HG03095 (cell line): ENCODE results near the gene ITGB8.
"Not testable (repeated sequence)": the region's sequence is repeated elsewhere in the genome, so short reads cannot be mapped to it uniquely, and the experiment has no call there.

Experiments
- ATAC-seq: cut with Tn5 transposase; IDR thresholded peaks from one replicate; pipeline ENCODE4 v1.9.1; 2021; ENCODE audit warnings: moderate library complexity; ENCODE audit not compliant: unreplicated experiment

Gene ITGB8

GRCh38 chr7:20330239-20330927 lies at the start of gene ITGB8:
ITGB8 (plus strand) TSS chr7:20330900; CDS start chr7:20331807, 907 bp downstream.
- ATAC-seq, result peak; percentile 55

GRCh38 chr7:20282959-20283358 lies 47.7 kb upstream of the ITGB8 start:
- no peak for ATAC-seq

GRCh38 chr7:20283385-20283784 lies 47.3 kb upstream of the ITGB8 start:
- ATAC-seq, result no peak

- ATAC-seq, result peak; percentile 55
Observed at GRCh38 chr7:20284003-20284770, 46.5 kb upstream of the ITGB8 start.

GRCh38 chr7:20284771-20285143 lies 45.9 kb upstream of the ITGB8 start:
- ATAC-seq, result no peak

- no peak for ATAC-seq
Observed at GRCh38 chr7:20287317-20287716, 43.4 kb upstream of the ITGB8 start.

- ATAC-seq, result no peak
Observed at GRCh38 chr7:20288036-20288435, 42.7 kb upstream of the ITGB8 start.

- no peak for ATAC-seq
Observed at GRCh38 chr7:20290505-20291111, 40.1 kb upstream of the ITGB8 start.

GRCh38 chr7:20293336-20293735 lies 37.4 kb upstream of the ITGB8 start:
- no peak for ATAC-seq

GRCh38 chr7:20296444-20296843 lies 34.3 kb upstream of the ITGB8 start:
- no peak for ATAC-seq

- no peak for ATAC-seq
Observed at GRCh38 chr7:20296901-20297300, 33.8 kb upstream of the ITGB8 start.

GRCh38 chr7:20298486-20298901 lies 32.2 kb upstream of the ITGB8 start:
- peak; percentile 35 for ATAC-seq

GRCh38 chr7:20299145-20299544 lies 31.6 kb upstream of the ITGB8 start:
- ATAC-seq, result no peak

- peak; percentile 59 for ATAC-seq
Observed at GRCh38 chr7:20299647-20300312, 30.9 kb upstream of the ITGB8 start.

- ATAC-seq, result no peak
Observed at GRCh38 chr7:20301311-20301939, 29.3 kb upstream of the ITGB8 start.

- not testable (repeated sequence) for ATAC-seq
Observed at GRCh38 chr7:20302300-20302699, 28.4 kb upstream of the ITGB8 start.

GRCh38 chr7:20302891-20303290 lies 27.8 kb upstream of the ITGB8 start:
- ATAC-seq, result no peak

GRCh38 chr7:20304366-20304765 lies 26.3 kb upstream of the ITGB8 start:
- no peak for ATAC-seq

GRCh38 chr7:20305726-20306125 lies 25.0 kb upstream of the ITGB8 start:
- no peak for ATAC-seq

GRCh38 chr7:20306180-20306946 lies 24.3 kb upstream of the ITGB8 start:
- no peak for ATAC-seq
